Measurements from ENCODE around the gene PCGF2.

Gene PCGF2

DNA sequence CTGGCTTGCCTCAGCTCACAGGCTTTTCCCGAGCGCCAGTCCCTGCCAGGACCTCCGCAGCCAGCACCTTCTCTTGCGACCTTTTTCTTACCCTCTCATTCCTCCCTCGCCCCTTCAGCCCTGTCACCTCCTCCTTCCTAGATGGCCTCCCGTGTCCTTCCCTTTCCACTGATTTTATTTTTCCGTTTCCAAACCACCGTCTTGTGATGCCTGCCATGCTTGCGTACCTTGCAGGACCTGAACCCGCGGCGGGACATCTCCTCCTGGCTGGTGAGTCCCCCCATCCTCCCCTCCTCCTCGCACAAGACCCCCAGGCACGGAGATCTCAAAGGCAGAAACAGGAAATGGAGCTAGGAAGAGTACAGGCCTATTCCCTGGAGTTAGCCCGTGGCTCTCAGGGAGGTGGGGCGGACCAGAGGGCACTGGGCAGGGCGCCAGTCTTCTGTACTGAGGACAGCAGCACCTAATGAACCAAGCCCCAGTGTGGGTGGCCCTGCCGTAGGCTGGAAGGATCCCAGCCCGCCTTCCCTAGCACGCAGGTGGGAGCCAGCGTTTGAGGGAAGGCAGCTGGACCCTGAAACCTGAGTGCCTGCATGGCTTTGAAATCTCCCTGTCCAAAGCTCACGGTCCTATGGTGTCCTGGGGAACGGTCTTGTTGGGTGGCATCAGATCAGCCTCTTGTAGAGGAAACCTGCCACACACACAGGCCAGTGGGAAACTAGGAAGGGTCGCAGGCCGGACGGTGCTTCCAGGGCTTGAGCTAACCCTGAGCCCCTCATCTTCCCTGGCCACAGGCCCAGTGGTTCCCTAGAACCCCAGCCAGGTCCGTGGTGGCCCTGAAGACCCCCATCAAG, 17.4 kb downstream of the PCGF2 start (continued):
- TF ChIP-seq, protein P1, sequence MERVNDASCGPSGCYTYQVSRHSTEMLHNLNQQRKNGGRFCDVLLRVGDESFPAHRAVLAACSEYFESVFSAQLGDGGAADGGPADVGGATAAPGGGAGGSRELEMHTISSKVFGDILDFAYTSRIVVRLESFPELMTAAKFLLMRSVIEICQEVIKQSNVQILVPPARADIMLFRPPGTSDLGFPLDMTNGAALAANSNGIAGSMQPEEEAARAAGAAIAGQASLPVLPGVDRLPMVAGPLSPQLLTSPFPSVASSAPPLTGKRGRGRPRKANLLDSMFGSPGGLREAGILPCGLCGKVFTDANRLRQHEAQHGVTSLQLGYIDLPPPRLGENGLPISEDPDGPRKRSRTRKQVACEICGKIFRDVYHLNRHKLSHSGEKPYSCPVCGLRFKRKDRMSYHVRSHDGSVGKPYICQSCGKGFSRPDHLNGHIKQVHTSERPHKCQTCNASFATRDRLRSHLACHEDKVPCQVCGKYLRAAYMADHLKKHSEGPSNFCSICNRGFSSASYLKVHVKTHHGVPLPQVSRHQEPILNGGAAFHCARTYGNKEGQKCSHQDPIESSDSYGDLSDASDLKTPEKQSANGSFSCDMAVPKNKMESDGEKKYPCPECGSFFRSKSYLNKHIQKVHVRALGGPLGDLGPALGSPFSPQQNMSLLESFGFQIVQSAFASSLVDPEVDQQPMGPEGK (tag by site-specific recombination; IDR thresholded peaks at IDR 0.05), result peak; percentile 95
- TF ChIP-seq ZNF175 (tag by site-specific recombination; IDR thresholded peaks at IDR 0.05) (no peak), ZNF585B (tag by site-specific recombination; IDR thresholded peaks at IDR 0.05) (no peak), ZNF777 (tag by site-specific recombination; IDR thresholded peaks at IDR 0.05; ENCODE audit: borderline replicate concordance) (peak; percentile 80; the same call in 1 of the 2 replicates), ZNF214 (tag by site-specific recombination; IDR thresholded peaks at IDR 0.05; ENCODE audit: borderline replicate concordance) (no peak), GLIS1 (tag by site-specific recombination; IDR thresholded peaks at IDR 0.05) (peak; percentile 85), ZEB2 (tag by site-specific recombination; IDR thresholded peaks at IDR 0.05) (peak; percentile 77; the same call in 1 of the 2 replicates), ZNF629 (tag by site-specific recombination; IDR thresholded peaks at IDR 0.05) (peak; percentile 33; the same call in 1 of the 2 replicates), ZNF704 (tag by site-specific recombination; IDR thresholded peaks at IDR 0.05) (no peak), PRDM10 (tag by site-specific recombination; IDR thresholded peaks at IDR 0.05) (peak; percentile 85), KLF16 (tag by site-specific recombination; IDR thresholded peaks at IDR 0.05) (peak; percentile 35; the same call in 1 of the 2 replicates), OVOL3 (tag by site-specific recombination; IDR thresholded peaks at IDR 0.05) (no peak), KLF8 (tag by site-specific recombination; IDR thresholded peaks at IDR 0.05) (peak; percentile 68; the same call in 1 of the 2 replicates), ZNF610 (tag by site-specific recombination; IDR thresholded peaks at IDR 0.05; ENCODE audit: borderline replicate concordance) (no peak), ZNF211 (tag by site-specific recombination; IDR thresholded peaks at IDR 0.05; ENCODE audit: low read depth) (no peak), ZNF138 (tag by site-specific recombination; IDR thresholded peaks at IDR 0.05; ENCODE audit: borderline replicate concordance) (no peak), ZNF843 (tag by site-specific recombination; IDR thresholded peaks at IDR 0.05) (no peak), ZNF580 (tag by site-specific recombination; IDR thresholded peaks at IDR 0.05) (no peak), ZNF513 (tag by site-specific recombination; IDR thresholded peaks at IDR 0.05) (no peak), ZNF362 (tag by site-specific recombination; IDR thresholded peaks at IDR 0.05) (no peak), ZNF621 (tag by site-specific recombination; IDR thresholded peaks at IDR 0.05) (no peak)
- TF ChIP-seq, protein P2, sequence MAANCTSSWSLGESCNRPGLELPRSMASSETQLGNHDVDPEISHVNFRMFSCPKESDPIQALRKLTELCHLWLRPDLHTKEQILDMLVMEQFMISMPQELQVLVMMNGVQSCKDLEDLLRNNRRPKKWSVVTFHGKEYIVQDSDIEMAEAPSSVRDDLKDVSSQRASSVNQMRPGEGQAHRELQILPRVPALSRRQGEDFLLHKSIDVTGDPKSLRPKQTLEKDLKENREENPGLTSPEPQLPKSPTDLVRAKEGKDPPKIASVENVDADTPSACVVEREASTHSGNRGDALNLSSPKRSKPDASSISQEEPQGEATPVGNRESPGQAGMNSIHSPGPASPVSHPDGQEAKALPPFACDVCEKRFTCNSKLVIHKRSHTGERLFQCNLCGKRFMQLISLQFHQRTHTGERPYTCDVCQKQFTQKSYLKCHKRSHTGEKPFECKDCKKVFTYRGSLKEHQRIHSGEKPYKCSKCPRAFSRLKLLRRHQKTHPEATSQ (tag by site-specific recombination; IDR thresholded peaks at IDR 0.05), result peak; percentile 23; the same call in 1 of the 2 replicates
- TF ChIP-seq, protein P3, sequence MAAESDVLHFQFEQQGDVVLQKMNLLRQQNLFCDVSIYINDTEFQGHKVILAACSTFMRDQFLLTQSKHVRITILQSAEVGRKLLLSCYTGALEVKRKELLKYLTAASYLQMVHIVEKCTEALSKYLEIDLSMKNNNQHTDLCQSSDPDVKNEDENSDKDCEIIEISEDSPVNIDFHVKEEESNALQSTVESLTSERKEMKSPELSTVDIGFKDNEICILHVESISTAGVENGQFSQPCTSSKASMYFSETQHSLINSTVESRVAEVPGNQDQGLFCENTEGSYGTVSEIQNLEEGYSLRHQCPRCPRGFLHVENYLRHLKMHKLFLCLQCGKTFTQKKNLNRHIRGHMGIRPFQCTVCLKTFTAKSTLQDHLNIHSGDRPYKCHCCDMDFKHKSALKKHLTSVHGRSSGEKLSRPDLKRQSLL (tag by site-specific recombination; IDR thresholded peaks at IDR 0.05), result no peak
- TF ChIP-seq, protein P4, sequence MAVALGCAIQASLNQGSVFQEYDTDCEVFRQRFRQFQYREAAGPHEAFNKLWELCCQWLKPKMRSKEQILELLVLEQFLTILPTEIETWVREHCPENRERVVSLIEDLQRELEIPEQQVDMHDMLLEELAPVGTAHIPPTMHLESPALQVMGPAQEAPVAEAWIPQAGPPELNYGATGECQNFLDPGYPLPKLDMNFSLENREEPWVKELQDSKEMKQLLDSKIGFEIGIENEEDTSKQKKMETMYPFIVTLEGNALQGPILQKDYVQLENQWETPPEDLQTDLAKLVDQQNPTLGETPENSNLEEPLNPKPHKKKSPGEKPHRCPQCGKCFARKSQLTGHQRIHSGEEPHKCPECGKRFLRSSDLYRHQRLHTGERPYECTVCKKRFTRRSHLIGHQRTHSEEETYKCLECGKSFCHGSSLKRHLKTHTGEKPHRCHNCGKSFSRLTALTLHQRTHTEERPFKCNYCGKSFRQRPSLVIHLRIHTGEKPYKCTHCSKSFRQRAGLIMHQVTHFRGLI (tag by site-specific recombination; IDR thresholded peaks at IDR 0.05), result no peak
